HG02852 (cell line): ENCODE results near the gene ZNF584.

Source experiments
- ATAC-seq: cut with Tn5 transposase; IDR thresholded peaks from one replicate; pipeline ENCODE4 v1.9.1; 2021; ENCODE audit warnings: mild to moderate bottlenecking, moderate library complexity; ENCODE audit not compliant: unreplicated experiment

ZNF584 gene

DNA sequence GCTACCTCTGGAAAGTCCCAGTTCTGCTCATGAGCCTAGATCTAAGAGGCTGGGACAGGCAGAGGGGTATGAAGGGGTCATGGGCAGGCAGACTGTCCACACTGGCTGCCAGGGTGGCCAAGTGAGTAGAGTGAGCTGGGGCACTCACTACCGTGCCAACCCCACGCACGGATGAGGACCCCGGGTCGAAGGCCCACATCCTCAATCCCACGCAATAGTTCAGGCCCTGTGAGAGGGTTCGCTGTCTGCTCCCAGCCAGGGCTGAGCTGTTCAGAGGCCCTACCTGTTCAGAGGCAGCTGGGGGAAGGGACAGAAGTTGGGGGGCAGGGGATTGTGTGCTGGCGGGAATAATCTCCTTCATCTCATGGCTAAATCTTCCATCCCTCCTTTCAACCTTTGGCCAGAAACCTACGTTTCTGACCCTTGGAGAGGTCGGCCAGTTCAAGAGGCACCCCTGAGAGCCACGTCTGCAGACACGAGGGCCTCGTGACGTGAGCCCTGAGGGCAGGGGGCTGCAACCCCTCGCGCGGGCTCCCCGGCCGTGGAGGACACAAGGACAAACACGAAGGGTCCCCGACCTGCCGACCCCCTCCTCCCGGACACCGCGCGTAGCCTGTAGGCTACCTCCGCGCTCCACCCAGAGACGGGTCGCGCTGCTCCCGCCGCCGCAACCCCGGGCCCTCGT, 22.4 kb upstream of the ZNF584 start:
- ATAC-seq: peak; percentile 5

DNA sequence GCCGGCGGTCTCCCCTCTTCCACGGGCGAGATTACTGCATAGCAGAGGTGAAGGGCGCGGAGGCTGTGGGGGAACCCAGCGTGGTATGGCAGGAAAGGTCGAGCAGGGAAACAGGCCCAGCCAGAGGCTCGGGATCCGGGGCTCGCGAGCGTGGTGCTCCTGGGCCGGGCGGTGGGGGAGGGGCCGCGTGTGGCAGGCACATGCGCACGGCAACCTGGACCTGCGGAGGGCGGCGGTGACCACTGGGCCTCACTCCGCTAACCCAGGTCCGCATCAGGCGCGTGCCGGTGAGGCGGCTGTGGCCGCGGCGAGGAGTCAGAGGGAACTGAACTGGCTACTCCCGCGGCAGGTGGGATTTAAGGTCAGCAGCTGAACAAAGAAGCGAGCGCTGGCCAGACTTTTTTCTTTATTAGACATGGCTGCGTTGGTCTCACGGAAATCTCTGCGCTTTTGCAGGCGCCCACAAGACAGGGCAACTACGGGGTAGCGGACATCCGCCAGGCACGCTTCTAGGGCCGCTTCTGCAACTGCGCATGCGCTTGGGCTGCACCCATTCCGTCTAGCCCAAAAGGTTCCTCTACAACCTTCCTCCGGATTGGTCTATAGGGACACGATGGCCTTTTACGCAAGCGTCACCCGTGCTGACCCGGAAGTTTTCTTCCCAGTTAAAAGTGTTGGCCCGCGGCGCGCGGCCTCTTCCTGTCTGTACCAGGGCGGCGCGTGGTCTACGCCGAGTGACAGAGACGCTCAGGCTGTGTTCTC, 21.7 kb upstream of the ZNF584 start, which contains the start of gene RPS5:
Gene RPS5, plus strand, starts transcription at position 694 of the 762 bp plus-strand sequence. CDS start 869 bp downstream, outside the sequence.
- peak; percentile 88 for ATAC-seq

DNA sequence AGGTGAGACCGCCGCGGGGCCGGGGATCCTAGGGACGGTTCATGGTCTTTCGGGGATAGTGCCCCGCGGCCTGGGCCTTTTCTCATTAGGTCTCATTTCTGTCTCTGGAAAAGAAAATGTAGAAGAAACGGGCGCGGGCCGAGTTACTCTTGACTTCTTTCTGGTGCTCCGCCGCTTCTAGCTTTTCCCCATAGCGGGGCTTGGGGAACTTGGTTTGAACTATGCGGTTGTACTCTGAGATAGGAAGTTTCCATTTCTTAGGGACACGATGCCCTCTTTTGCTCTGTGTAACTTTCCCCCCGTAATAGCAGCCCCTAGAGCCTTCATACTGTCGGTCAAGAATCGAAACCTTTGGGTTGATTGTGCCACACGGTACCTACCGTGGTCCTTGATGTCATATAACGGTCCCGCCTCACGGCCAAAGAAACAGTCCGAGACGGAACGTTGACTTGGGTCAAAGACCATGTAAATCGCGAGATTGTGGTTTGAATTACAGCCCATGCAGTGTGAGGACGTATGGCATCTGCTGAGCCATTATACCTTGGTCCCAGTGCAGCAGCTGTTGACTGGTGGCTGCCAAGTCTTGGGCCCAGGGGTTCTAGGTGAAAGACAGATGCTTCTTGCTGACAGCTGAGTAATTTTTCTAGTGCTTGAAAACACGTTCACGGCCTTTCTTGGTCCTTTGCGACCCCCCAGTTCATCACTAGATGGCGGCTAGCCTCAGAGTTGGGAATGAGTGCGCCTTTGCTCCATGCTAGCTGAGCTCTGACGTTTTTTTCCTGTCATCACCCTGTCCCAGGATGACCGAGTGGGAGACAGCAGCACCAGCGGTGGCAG, 20.9 kb upstream of the ZNF584 start:
- ATAC-seq: no peak

DNA sequence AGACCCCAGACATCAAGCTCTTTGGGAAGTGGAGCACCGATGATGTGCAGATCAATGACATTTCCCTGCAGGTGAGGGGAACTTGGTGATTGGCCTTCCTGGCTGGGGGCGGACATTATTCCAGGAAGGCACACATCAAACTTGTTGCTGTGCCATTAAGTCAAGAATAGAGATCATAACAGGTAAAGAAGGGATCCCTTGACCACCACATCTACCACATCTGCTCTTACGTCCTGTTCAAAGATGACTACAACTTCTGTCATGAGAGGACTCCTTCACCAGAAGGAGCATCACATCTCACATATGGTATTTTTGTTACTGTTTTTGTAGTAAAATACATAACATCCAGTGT, 20.3 kb upstream of the ZNF584 start:
- no peak for ATAC-seq

DNA sequence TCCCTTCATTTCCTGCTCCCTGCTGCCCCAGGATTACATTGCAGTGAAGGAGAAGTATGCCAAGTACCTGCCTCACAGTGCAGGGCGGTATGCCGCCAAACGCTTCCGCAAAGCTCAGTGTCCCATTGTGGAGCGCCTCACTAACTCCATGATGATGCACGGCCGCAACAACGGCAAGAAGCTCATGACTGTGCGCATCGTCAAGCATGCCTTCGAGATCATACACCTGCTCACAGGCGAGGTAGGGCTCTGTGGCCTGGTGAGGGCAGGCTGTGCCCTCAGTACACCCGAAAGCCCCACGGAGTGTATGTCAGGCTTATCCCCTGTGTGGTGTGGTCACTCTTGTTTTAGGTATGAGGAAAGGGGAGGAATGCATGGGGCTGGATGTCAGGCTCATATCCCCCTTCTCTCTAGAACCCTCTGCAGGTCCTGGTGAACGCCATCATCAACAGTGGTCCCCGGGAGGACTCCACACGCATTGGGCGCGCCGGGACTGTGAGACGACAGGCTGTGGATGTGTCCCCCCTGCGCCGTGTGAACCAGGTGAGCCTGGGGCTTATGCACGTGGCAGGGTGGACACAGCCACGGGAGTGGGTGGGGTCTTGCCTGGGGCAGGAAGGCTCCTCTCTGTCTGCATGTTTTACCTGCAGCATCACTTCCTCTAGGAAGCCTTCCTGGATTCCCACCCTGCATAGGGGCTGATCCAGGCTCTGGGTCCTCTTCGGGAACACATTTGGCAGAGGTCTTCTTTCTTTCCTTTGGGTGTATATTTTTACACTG, 15.3 kb upstream of the ZNF584 start:
- ATAC-seq: no peak

DNA sequence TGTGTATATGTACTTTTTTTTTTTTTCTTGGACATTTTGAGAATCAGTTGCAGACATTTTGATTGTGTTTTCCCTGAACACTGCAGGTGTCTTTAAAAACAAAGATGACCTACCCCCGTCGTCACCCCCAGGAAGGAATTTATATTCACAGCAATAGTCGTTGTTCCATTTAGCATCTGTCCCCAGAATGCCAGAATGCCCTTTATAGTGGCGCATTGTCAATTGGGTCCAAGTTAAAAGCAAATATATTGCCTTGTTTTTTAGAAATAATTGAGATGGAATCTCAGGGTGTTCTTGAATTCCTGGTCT, 14.8 kb upstream of the ZNF584 start:
- ATAC-seq: no peak

DNA sequence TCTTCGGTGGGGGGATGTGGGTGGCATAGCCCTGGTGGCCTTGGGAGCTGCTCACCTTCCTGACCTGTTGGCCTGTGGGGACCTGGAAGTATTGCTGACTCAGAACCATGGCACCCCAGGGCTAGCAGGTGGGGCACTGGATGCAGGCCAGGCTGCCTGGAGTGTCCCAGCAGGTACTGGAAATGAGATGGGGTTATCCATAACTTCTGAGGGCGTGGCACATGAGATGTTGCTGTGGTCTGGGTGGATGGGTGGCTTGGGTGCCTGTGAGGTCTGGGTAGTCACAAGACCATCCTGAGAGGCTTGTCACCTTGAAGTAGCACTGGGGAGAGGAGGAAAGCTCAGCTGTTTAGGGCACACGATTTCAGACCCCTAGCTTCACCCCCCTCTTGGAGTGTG, 13.6 kb upstream of the ZNF584 start:
- ATAC-seq: no peak

DNA sequence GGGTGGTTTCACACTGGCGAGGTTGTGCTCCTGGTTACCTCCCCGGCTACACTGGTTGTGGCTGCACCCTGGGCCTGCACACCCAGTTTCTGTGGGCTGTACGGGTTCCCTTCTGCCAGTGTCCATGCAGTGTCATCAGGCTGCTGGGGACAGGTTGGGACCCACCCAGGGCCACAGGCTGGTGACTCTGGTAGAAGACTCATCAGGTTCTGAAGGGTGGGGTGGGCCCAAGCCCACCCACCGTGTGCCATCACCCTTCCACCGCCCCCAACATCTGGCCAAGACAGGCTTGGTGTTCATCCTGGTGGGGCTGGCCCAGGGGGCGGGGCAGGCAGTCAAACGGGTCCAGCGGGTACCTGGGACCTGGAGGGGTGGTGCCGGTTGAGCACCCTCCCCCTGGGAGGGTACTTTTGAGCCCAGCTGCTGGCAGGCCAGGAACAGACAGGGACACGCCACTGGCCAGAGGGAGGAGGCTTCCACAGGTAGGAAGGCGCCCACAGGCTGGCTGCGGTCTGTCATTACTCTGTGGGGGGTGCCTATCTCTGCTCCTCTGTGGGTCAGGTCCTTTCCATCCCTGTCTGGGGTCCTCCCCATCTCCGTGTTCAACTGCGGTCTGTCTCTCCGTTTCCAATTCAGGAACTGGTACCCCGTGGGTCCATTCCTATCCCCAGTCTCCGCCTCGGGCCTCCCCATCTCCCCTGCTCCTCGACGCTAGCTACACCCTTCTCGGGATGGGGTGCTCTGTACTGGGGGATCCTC, 13.1 kb upstream of the ZNF584 start, which contains the start of gene RNF225:
Gene RNF225, plus strand, starts transcription at position 437 of the 759 bp plus-strand sequence. CDS start 434 bp downstream, outside the sequence.
- ATAC-seq: no peak

DNA sequence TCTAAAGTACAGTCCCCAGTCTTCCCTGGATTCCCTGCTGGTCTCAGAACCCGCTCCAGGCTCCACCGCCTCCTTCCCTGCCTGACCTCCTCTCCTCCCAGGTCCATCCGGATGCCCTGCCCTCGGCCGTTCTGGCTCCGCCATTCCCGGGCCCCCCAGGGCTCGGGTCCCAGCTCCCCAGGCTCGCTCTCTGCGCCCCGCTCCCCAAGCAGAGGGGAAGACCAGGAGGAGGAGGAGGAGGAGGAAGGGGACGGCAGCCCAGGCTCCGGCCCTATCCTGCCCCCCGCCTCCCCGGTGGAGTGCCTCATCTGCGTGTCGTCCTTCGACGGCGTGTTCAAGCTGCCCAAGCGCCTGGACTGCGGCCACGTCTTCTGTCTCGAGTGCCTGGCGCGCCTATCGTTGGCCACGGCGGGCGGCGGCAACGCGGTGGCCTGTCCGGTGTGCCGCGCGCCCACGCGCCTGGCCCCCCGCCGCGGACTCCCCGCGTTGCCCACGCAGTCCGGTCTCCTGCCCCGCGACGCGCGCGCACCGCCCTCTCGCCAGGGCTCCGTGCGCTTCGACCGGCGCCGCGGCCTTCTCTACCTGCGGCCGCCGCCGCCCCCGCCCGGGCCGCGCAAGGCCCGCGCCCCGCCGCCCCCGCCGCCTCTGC, 12.3 kb upstream of the ZNF584 start:
- no peak for ATAC-seq

DNA sequence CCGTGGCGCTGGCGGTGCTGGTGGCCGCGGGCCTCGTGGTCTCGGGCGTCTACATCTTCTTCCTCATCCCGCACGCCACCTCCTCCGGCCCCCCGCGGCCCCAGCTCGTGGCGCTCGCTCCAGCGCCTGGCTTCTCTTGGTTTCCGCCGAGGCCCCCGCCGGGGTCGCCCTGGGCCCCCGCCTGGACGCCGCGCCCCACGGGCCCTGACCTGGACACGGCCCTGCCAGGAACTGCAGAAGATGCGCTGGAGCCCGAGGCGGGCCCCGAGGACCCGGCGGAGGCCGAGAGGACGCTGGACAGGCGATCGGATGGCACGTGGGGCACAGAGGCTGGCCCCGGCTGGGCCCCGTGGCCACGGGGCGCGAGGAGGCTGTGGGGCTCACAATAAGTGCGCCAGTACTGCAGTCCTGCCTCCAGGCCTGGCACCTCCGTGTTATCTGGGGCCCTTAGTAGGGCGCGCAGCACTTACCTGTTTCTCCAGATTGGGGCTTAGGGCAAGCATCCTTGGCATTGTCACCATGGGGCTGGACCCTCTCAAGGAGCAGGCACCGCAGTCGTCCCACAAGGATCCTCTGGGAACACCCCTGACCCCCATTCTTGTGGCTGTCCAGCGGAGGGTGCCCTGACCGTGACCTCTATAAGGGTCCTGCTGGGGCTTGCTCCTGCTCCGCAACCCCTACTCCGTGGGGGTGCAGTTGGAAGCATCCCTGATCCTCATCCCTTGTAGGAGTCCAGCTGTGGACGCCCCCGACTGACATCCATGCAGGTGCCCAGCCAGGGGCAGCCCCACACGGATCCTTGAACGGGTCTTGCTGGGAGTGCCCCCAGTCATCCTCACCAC, 11.5 kb upstream of the ZNF584 start:
- ATAC-seq: no peak

DNA sequence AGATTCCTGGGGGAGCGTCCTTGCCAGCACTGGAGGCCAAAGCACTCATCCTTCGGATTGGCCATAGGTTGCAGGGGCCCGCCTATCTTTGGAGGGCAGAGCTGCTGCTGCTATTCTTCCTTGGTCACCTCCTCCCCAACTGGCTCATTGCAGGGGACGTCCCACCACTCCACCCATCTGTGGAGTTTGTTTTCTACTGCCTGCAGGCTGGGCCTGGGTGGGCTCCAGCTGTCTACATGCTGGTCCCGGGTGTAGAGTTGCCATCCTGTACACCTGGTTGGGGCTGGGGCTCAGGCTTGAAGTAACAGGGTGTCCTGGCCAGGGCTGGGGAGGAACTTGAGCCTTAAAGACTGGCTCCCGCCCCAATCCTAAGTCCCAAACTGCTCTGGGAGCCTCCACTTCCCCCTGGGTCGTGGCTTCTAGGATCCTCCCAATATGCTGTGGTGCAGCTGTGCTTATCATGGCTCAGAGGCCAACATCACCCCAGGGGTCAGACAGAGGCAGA, 10.9 kb upstream of the ZNF584 start:
- ATAC-seq: no peak

DNA sequence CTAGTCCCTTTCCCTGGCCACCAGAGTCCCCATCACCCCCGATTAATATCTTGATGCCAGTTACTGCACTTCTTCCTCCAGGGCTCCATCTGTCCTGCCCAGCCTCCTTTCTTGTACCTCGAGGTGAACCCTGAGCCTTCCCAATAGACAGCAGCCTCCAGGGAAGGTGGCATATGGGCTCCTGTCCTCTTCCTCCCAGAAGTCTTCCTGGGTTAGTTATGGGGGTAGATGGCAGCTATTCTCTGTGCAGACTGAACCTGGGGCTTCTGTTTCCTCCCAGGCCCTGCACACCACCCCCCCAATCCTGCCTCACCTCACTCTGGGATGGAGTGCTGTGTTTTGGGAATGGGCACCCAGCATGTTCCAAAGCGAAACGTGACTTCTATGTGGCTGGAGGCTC, 10.4 kb upstream of the ZNF584 start:
- ATAC-seq: no peak

DNA sequence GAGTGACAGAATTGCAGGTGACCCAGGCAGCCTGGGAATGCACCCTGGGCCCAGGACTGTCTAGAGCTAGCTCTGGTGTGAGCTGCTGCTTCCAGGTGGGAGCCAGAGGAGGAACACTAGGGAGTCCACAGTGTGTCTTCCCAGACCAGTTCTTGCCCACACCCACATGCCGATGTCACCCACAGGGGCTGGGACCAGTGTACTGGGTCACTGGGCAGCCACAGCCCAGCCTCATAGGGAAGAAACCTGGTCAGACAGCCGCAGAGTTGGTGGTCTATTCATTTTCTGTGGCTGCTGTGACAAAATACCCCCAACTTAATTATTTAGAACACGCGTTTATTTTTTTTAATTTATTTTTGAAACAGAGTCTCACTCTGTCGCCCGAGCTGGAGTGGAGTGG, 9.9 kb upstream of the ZNF584 start:
- ATAC-seq: no peak

DNA sequence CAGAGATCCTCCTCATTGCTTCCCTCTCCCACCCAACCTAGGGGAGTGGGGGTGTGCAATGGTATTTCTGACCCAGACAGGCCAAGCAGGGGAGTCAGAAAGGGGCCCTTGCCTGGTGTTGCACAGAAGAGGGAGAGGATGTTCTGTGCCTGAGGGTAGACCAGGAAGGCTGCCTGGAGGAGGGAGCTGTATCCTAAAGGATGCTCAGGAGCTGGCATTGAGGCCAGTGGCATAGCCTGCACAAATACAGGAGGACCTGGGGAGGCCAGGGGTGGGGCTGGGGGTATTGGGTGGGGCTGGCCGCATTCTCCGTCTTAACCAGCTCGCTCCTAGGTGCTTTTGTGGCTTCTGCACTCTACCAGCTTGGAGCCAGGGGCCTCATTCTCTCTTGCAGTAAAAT, 8.5 kb upstream of the ZNF584 start:
- ATAC-seq: no peak

DNA sequence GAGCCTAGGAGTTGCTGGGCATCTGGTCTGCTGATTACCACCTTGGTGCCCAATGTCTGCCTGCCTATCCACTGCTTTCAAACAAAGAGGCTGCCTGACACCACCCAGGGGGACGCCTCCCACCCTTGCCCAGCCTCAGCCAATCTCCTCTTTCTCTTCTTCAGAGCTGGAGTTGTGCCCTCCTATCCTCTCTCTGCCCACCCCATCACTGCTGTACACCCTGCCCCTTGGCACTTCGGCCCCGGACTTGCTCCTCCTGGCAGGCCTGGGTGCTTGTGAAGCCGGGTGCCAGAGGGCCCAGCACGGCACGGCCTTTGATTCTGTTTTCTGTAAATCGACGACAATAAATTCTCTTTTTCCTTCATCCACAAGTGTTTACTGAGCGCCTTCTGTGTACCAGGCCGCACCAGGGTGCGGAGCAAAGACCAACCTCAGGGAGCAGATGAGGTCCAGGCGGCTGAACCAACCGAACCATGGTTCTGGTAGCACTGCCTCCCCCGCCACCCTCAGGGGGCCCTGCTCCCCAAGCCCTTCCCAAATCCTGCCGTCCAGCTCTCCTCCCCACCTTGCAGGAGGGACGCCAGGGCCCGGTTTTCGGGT, 8.0 kb upstream of the ZNF584 start:
- ATAC-seq: no peak

DNA sequence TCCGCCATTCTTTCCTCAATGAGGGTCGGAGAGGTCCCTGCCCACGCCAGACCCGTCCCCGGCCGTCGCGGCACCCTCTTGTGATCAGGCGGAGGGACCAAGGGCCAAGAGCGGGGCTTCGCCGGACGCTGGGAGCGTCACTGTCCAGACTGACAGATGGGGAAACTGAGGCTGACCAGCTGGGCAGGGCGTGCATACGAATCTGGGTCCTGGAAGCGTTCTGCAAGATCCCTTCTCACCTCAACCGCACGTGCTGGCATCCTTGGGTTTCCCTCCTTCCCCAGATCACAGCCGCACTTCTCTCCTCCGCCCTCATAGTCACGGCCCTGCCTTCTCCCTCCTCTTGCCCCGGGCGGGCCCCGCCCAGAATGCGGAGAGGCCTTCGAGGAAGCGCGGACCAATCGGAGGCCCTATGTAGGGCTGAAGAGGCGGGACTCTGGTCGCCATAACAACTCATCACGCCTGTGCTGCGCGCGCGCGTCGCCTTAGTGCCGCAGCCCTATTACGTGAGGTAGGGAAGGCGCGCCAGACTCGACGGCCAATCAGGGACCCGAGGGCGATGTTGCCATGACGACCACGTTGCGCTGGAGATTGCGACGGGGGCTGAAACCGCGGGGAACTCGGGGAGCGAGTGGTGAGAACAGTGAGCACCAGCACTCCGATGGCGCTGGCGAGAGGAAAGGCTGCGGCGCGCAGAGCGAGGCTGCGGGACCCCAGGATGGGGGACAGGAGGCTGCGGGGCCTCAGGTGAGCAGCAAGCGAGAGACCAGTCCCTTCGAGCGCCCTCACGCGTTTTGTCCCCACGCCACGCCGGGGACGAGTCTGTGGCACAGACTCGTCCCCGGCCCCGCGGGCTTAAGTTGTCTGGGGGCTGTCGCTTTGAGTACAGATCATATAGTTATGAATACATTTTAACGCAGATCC, 7.3 kb upstream of the ZNF584 start:
- peak; percentile 97 for ATAC-seq

DNA sequence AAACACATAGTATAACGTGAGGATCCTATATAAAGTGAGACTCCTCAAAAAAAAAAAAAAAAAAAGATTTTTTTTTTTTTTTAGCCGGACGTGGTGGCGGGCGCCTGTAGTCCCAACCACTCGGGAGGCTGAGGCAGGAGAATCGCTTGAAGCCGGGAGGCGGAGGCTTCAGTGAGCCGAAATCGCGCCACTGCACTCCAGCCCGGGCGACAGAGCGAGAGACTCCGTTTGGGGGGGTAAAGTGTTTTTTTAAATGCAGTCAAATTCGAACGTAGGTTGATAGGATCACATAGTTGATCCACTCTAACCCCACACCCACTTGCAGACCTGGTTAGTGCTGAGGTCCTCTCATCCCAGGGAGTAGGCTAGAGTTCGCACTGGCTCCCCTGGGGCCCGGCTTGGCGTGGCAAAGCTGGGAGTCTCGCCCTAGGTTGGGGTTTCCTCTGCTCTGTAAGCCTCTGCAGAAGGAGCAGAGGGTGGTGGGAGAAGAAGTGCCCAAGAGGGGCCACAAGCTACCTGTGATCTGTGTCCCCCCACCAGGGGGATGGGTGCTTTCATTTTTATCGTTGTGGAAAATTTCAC, 6.5 kb upstream of the ZNF584 start:
- ATAC-seq: no peak
